SK-N-MC (cell line): ENCODE data around the gene CIB4.

Experiments used
- EZH2 ChIP-seq: fragments of 200-600 bp; sonication (generic); IDR thresholded peaks from one replicate; pipeline ENCODE4 v1.6.1; 2017; ENCODE audit warnings: antibody characterized with exemption
- POLR2AphosphoS5 ChIP-seq: IDR thresholded peaks from 2 replicates; pipeline ENCODE4 v1.6.1; 2012; ENCODE audit warnings: mild to moderate bottlenecking, low read depth, low read length, borderline replicate concordance

DNA sequence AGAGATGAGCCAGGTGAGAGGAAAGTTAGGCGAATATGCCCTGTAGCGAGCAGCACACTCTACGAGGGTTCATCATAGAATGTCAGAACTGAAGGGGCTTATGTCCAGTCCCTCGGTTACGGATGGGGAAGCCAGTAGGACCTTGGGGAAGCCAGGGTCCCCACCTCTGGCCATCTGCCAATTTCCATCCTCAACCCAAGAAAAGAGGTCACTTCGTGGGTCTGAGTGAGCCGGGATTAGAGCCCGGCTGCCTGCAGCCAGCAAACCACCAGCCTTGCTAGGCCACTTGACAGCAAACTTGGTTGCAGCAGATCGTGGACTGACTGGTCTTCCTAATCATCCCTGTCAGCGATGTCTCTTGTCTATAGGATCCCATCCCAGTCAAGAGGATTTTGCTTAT is 11.4 kb downstream of the CIB4 start:
- TF ChIP-seq EZH2 (no peak), POLR2AphosphoS5 (no peak)
